GM18909 (cell line): Measurements from ENCODE around the gene MAPK1IP1L.
A peak's percentile ranks its signal among the peaks of the same experiment; 100 is the strongest.
"Not testable (repeated sequence)": the region's sequence is repeated elsewhere in the genome, so short reads cannot be mapped to it uniquely, and the experiment has no call there.

Experiments
- ATAC-seq: cut with Tn5 transposase; IDR thresholded peaks from one replicate; pipeline ENCODE4 v1.9.1; 2021; ENCODE audit warnings: mild to moderate bottlenecking; ENCODE audit not compliant: unreplicated experiment, poor library complexity

Gene MAPK1IP1L

GRCh38 chr14:55053500-55053899 is 2.1 kb downstream of the MAPK1IP1L start:
- no peak for ATAC-seq

- ATAC-seq = no peak
Measured at GRCh38 chr14:55054098-55054497, 2.7 kb downstream of the MAPK1IP1L start.

- ATAC-seq = no peak
Measured at GRCh38 chr14:55057919-55058318, 6.5 kb downstream of the MAPK1IP1L start.

- no peak for ATAC-seq
Measured at GRCh38 chr14:55059333-55059732, 7.9 kb downstream of the MAPK1IP1L start.

GRCh38 chr14:55062517-55063351 is 11.3 kb downstream of the MAPK1IP1L start:
- no peak for ATAC-seq

GRCh38 chr14:55064896-55065295 is 13.4 kb downstream of the MAPK1IP1L start:
- not testable (repeated sequence) for ATAC-seq

- ATAC-seq = no peak
Measured at GRCh38 chr14:55065411-55065810, 14.0 kb downstream of the MAPK1IP1L start.

- ATAC-seq = no peak
Measured at GRCh38 chr14:55066223-55066622, 14.8 kb downstream of the MAPK1IP1L start.

- ATAC-seq = no peak
Measured at GRCh38 chr14:55070981-55071411, 19.5 kb downstream of the MAPK1IP1L start.

- peak; percentile 60 for ATAC-seq
Measured at GRCh38 chr14:55071870-55072640, 20.6 kb downstream of the MAPK1IP1L start.

GRCh38 chr14:55073856-55074255 is 22.4 kb downstream of the MAPK1IP1L start:
- ATAC-seq = no peak

GRCh38 chr14:55074662-55075061 is 23.2 kb downstream of the MAPK1IP1L start:
- ATAC-seq = peak; percentile 50

GRCh38 chr14:55075628-55076175 is 24.3 kb downstream of the MAPK1IP1L start:
- ATAC-seq = no peak

- ATAC-seq = no peak
Measured at GRCh38 chr14:55077170-55078151, 26.0 kb downstream of the MAPK1IP1L start.

- ATAC-seq = not testable (repeated sequence)
Measured at GRCh38 chr14:55079961-55080360, 28.5 kb downstream of the MAPK1IP1L start.

- ATAC-seq = no peak
Measured at GRCh38 chr14:55084401-55085059, 33.1 kb downstream of the MAPK1IP1L start.

GRCh38 chr14:55085060-55085660 is 33.7 kb downstream of the MAPK1IP1L start:
- no peak for ATAC-seq

- no peak for ATAC-seq
Measured at GRCh38 chr14:55086938-55087337, 35.5 kb downstream of the MAPK1IP1L start.

GRCh38 chr14:55088356-55088755 is 36.9 kb downstream of the MAPK1IP1L start:
- ATAC-seq = no peak
